Breast epithelium (tissue), 4 donors: ENCODE results near the gene DPYSL3. TPM values are rescaled to one million over a fixed set of nuclear protein-coding genes. Genes with fewer than 3 reads are reported as not detected.
"Not testable (repeated sequence)": the region's sequence is repeated elsewhere in the genome, so short reads cannot be mapped to it uniquely, and the experiment has no call there.

Source experiments
- DNase-seq, 2 donors: peaks; one replicate each; pipeline ENCODE4 v3.0.0-alpha.2; 2019; ENCODE audit warnings: low spot score in 2 of 2
- H3K27ac ChIP-seq, 2 donors: fragments of 200-600 bp; sonication (generic) in 1 of 2; one replicate each; pipeline ENCODE4 v1.5.1; 2016 to 2019; ENCODE audit warnings: mild to moderate bottlenecking in 1 of 2
- H3K27me3 ChIP-seq, 2 donors: fragments of 200-600 bp; sonication (generic) in 1 of 2; one replicate each; pipeline versions ENCODE4 v1.5.1 to v1.6.0; 2017 to 2019; ENCODE audit warnings: control low read depth in 1 of 2, mild to moderate bottlenecking in 1 of 2
- H3K36me3 ChIP-seq: fragments of 200-600 bp; one replicate; pipeline ENCODE4 v1.5.1; 2019
- H3K4me1 ChIP-seq, 2 donors: fragments of 200-600 bp; sonication (generic); one replicate each; pipeline ENCODE4 v1.5.1; 2016 to 2019; ENCODE audit warnings: control low read depth in 1 of 2
- H3K4me3 ChIP-seq, 3 donors: fragments of 200-600 bp; sonication (generic); 1 replicate in 2 of 3; 2 replicates in 1 of 3; pipeline ENCODE4 v1.5.1; 2016 to 2019; ENCODE audit warnings: mild to moderate bottlenecking in 3 of 3, moderate library complexity in 2 of 3
- H3K9me3 ChIP-seq, 2 donors: fragments of 200-600 bp; sonication (generic) in 1 of 2; one replicate each; pipeline ENCODE4 v1.5.1; 2016 to 2019; ENCODE audit warnings: control low read depth in 1 of 2
- CTCF ChIP-seq, 3 donors: fragments of 450-650 bp; IDR thresholded peaks; one replicate each; pipeline ENCODE4 v1.5.1; 2016 to 2017; ENCODE audit warnings: antibody characterized with exemption in 3 of 3, mild to moderate bottlenecking in 3 of 3, moderate library complexity in 3 of 3
- POLR2A ChIP-seq: fragments of 450-650 bp; IDR thresholded peaks from one replicate; pipeline ENCODE4 v1.6.1; 2016; ENCODE audit warnings: antibody characterized with exemption, mild to moderate bottlenecking, moderate library complexity
- POLR2AphosphoS5 ChIP-seq, 3 donors: sonication (generic); formaldehyde crosslinking; IDR thresholded peaks; one replicate each; pipeline ENCODE4 v1.6.1; 2017; ENCODE audit warnings: antibody characterized with exemption in 3 of 3
- intact Hi-C: fragments of 100-400 bp; cut with DNase I; formaldehyde crosslinking; loops from one replicate; pipeline ENCODE4 v1.15.1; 2023; ENCODE audit warnings: low total_unique reads
- total RNA-seq, 3 donors: library from RNA; depleted of rRNA; stranded (reverse); fragments of >200 nt; gene quantifications; one replicate each; pipeline ENCODE4 v1.1.0, GENCODE V29; 2016

Gene DPYSL3
- total RNA-seq, 3 donors from 2014 or later = 34.4 to 73.1 (median 34.7) TPM

DNA sequence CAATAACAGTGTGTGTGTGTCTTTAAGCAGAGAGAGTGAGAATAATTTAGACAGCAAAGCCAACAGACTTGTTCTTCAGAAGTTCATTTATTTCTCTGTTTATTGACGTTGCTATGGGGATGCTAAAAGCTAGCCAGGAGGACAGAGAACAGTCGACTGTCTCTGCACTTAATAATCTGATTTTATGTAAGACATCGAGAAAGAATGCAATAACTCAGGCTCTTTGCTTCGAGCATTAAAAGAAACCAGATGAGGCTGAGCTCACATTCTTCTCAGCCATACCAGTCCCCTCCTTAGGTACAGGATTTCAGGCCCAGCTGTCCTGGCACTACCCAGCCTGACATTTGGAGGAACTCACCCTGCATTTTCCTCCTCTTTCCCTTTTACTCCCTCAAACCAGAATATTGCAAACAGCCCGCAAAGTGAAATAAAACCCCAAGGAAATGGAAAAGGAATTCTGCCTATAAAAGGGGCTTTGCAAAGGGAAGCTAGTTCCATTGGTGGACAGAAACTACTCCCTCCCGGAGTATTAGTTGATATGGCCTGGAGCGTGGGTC lies 44.5 kb upstream of the DPYSL3 start:
- H3K27ac ChIP-seq = peak overlapping the region; percentile 87
- peaks cover 0 to 7% of the 10 kb centered on the region in 2 donors for H3K4me1 ChIP-seq
- intact Hi-C loops = no loop called here
- DNase-seq = peak in 1 of 2 donors; percentile 60
- no peaks in the 10 kb centered on the region for H3K36me3 ChIP-seq
- peak in 1 of 3 donors; percentile 48 for TF ChIP-seq POLR2AphosphoS5 (IDR thresholded peaks at IDR 0.05)
- TF ChIP-seq POLR2A = no peak
- no peaks in the 10 kb centered on the region for H3K27me3 ChIP-seq
- peak overlapping the region; percentile 5 to 55 (median 26) for H3K4me3 ChIP-seq
- H3K9me3 ChIP-seq = no peaks in the 10 kb centered on the region

- H3K4me1 ChIP-seq, H3K9me3 ChIP-seq, DNase-seq, H3K27me3 ChIP-seq, intact Hi-C loops, H3K36me3 ChIP-seq: not testable (repeated sequence)
- Histone ChIP-seq H3K4me3 (peak overlapping the region in 2 of 3 donors; percentile 26 to 55), H3K27ac (peak overlapping the region; percentile 87)
Observed at GRCh38 chr5:147553817-147554216, 43.9 kb upstream of the DPYSL3 start.

GRCh38 chr5:147552897-147553296 lies 43.0 kb upstream of the DPYSL3 start:
- H3K27me3 ChIP-seq = no peaks in the 10 kb centered on the region
- H3K4me3 ChIP-seq = no peak overlapping the region
- H3K9me3 ChIP-seq = no peaks in the 10 kb centered on the region
- H3K4me1 ChIP-seq = peaks cover 0 to 7% of the 10 kb centered on the region in 2 donors
- H3K27ac ChIP-seq = peak overlapping the region in 1 of 2 donors; percentile 40
- intact Hi-C loops = no loop called here
- no peak for DNase-seq
- no peaks in the 10 kb centered on the region for H3K36me3 ChIP-seq
- TF ChIP-seq POLR2AphosphoS5 (IDR thresholded peaks at IDR 0.05) (no peak), POLR2A (no peak), CTCF (IDR thresholded peaks at IDR 0.05) (no peak)

DNA sequence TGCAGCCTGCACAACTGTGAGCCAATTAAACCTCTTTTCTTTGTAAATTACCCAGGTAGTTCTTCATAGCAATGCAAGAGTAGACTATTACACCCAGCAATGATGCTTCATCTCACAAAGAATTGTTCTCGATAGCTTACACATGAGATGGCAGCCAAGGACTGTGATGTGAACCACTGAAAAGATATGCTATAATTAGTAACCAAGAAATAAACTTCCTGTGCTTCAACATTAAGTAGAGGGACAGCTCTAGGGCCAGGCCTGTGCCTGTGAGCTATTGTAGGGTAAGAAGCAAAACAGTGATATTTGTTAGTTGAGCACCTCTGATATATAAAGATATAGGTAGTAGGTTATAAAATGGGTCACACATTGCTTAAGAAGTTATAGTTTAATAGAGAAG lies 41.8 kb upstream of the DPYSL3 start:
- no peak overlapping the region for H3K27ac ChIP-seq
- no peaks in the 10 kb centered on the region for H3K27me3 ChIP-seq
- intact Hi-C loops = no loop called here
- H3K4me1 ChIP-seq = peaks cover 0 to 7% of the 10 kb centered on the region in 2 donors
- DNase-seq = no peak
- no peaks in the 10 kb centered on the region for H3K36me3 ChIP-seq
- H3K9me3 ChIP-seq = no peaks in the 10 kb centered on the region
- TF ChIP-seq CTCF (IDR thresholded peaks at IDR 0.05) (no peak), POLR2A (no peak), POLR2AphosphoS5 (IDR thresholded peaks at IDR 0.05) (no peak)
- H3K4me3 ChIP-seq = no peak overlapping the region

- no peaks in the 10 kb centered on the region for H3K4me1 ChIP-seq
- DNase-seq = no peak
- no peaks in the 10 kb centered on the region for H3K36me3 ChIP-seq
- intact Hi-C loops = no loop called here
- H3K9me3 ChIP-seq = no peaks in the 10 kb centered on the region
- H3K4me3 ChIP-seq = no peak overlapping the region
- no peaks in the 10 kb centered on the region for H3K27me3 ChIP-seq
- no peak for TF ChIP-seq CTCF (IDR thresholded peaks at IDR 0.05)
- TF ChIP-seq POLR2A = no peak
- TF ChIP-seq POLR2AphosphoS5 (IDR thresholded peaks at IDR 0.05) = no peak
- H3K27ac ChIP-seq = no peak overlapping the region
Observed at GRCh38 chr5:147547730-147548129, 37.9 kb upstream of the DPYSL3 start.

DNA sequence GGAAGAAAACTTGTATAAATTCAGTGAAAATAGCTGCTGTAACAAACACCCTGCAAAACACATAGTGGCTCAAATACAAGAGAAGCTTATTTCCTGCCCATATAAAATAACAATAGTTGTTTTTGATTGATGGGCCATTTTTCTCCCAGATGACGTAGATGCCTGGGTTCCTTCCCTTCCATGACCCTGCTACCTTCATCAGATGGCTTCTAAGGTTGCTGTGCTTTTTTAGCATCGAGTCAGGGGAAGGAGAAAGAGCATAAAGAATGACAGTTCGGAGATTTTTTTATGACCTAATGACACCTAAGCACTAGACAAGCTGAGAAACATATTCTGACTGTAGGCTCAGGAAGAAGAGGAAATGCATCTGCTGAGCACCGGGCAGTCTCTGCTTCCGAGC lies 34.7 kb upstream of the DPYSL3 start:
- H3K4me1 ChIP-seq = no peaks in the 10 kb centered on the region
- H3K9me3 ChIP-seq = no peaks in the 10 kb centered on the region
- no peak overlapping the region for H3K27ac ChIP-seq
- no peak overlapping the region for H3K4me3 ChIP-seq
- no peaks in the 10 kb centered on the region for H3K27me3 ChIP-seq
- no peak for DNase-seq
- no peaks in the 10 kb centered on the region for H3K36me3 ChIP-seq
- TF ChIP-seq POLR2AphosphoS5 (IDR thresholded peaks at IDR 0.05) = no peak
- no peak for TF ChIP-seq POLR2A
- TF ChIP-seq CTCF (IDR thresholded peaks at IDR 0.05) = no peak
- intact Hi-C loops = no loop called here
